Fibroblast of lung (primary cell): ENCODE measurements around the gene C5AR1. TPM values are rescaled to one million over a fixed set of nuclear protein-coding genes. Genes with fewer than 3 reads are reported as not detected.

ENCODE experiments used
- DNase-seq, 2 donors: peaks; one replicate each; pipeline versions ENCODE4 v3.0.0 to v3.0.0-alpha.2; 2010; ENCODE audit warnings: low read depth in 2 of 2
- H2AFZ ChIP-seq: 2 replicates; pipeline ENCODE4 v1.5.1; 2012; ENCODE audit warnings: low read length, control low read depth, inconsistent platforms
- H3K27ac ChIP-seq: 2 replicates; pipeline ENCODE4 v1.5.1; 2011; ENCODE audit warnings: low read length, control low read depth; ENCODE audit not compliant: insufficient read depth
- H3K27me3 ChIP-seq: 2 replicates; pipeline ENCODE4 v1.5.1; 2011; ENCODE audit warnings: mild to moderate bottlenecking, low read length; ENCODE audit not compliant: control insufficient read depth, insufficient read depth
- H3K36me3 ChIP-seq: 2 replicates; pipeline ENCODE4 v1.5.1; 2011; ENCODE audit warnings: low read length; ENCODE audit not compliant: control insufficient read depth, insufficient read depth
- H3K4me1 ChIP-seq: 2 replicates; pipeline ENCODE4 v1.5.1; 2011; ENCODE audit warnings: low read length; ENCODE audit not compliant: control insufficient read depth, insufficient read depth; ENCODE audit errors: extremely low read depth
- H3K4me2 ChIP-seq: 2 replicates; pipeline ENCODE4 v1.5.1; 2011; ENCODE audit warnings: low read length, control low read depth; ENCODE audit not compliant: insufficient read depth; ENCODE audit errors: extremely low read depth
- H3K4me3 ChIP-seq, 4 experiments: fragments of 200-600 bp in 1 of 4; sonication (generic) in 1 of 4; replicated peaks in 1 of 4; 2 replicates each; pipeline ENCODE4 v1.5.1; 2011 to 2016; ENCODE audit warnings: low read length in 4 of 4, low read depth in 3 of 4, mild to moderate bottlenecking in 3 of 4, control low read depth in 2 of 4, inconsistent platforms in 1 of 4, mixed read lengths in 1 of 4; ENCODE audit not compliant: insufficient read depth in 1 of 4; ENCODE audit errors: control extremely low read depth in 1 of 4
- H3K79me2 ChIP-seq: 2 replicates; pipeline ENCODE4 v1.5.1; 2012; ENCODE audit warnings: mild to moderate bottlenecking, low read length, inconsistent platforms; ENCODE audit not compliant: control insufficient read depth, insufficient read depth
- H3K9ac ChIP-seq: 2 replicates; pipeline ENCODE4 v1.5.1; 2011; ENCODE audit warnings: mild to moderate bottlenecking, low read length, control low read depth; ENCODE audit not compliant: insufficient read depth
- H3K9me3 ChIP-seq: 2 replicates; pipeline ENCODE4 v1.5.1; 2012; ENCODE audit warnings: low read depth, low read length; ENCODE audit not compliant: control insufficient read depth, insufficient read depth
- H4K20me1 ChIP-seq: 2 replicates; pipeline ENCODE4 v1.5.1; 2011; ENCODE audit warnings: low read length; ENCODE audit not compliant: control insufficient read depth, insufficient read depth; ENCODE audit errors: extremely low read depth
- CTCF ChIP-seq, 2 donors: IDR thresholded peaks in 1 of 2; conservative IDR thresholded peaks in 1 of 2; 1 replicate in 1 of 2; 2 replicates in 1 of 2; pipeline ENCODE4 v1.5.1; 2011 to 2012; ENCODE audit warnings: low read length in 2 of 2, control low read depth in 1 of 2, inconsistent platforms in 1 of 2, low read depth in 1 of 2, mild to moderate bottlenecking in 1 of 2
- EZH2 ChIP-seq: IDR thresholded peaks from 2 replicates; pipeline ENCODE4 v1.5.1; 2012; ENCODE audit warnings: low read length, control low read depth, mild to moderate bottlenecking; ENCODE audit errors: missing control alignments
- polyA plus RNA-seq, 2 donors: library from polyadenylated mRNA; depleted of rRNA in 1 of 2; stranded (reverse) in 1 of 2; unstranded in 1 of 2; fragments of >200 nt; gene quantifications; 2 replicates each; pipeline ENCODE4 v1.2.1, GENCODE V29; 2011 to 2012; ENCODE audit warnings: missing spikeins in 1 of 2
- total RNA-seq: library from RNA; depleted of rRNA; stranded (reverse); fragments of >200 nt; gene quantifications from 2 replicates; pipeline ENCODE4 v1.2.1, GENCODE V29; 2014

Gene C5AR1
- total and polyA plus RNA-seq, 2 donors (not counting 1 experiment from before 2014, with no cell fraction given) = 0.33 to 0.81 TPM

GRCh38 chr19:47371261-47371660 is 61.6 kb downstream of the C5AR1 start:
- Histone ChIP-seq H3K9me3 (no peaks in the 10 kb centered on the region), H3K4me1 (peaks cover 9% of the 10 kb centered on the region), H3K4me2 (no peak overlapping the region), H2AFZ (no peak overlapping the region), H3K79me2 (no peaks in the 10 kb centered on the region), H3K27ac (no peak overlapping the region), H3K36me3 (peaks cover 23% of the 10 kb centered on the region), H4K20me1 (no peaks in the 10 kb centered on the region), H3K4me3 (no peak overlapping the region), H3K27me3 (no peaks in the 10 kb centered on the region), H3K9ac (no peak overlapping the region)
- no peak for DNase-seq
- no peak for TF ChIP-seq EZH2
- TF ChIP-seq CTCF (conservative IDR thresholded peaks at IDR 0.05 in 1 of 2, IDR thresholded peaks at IDR 0.05 in 1 of 2; ENCODE audit: low read depth in 1 of 2, low read length in 2 of 2) = no peak

Other genes with a start within 250 kb of the C5AR1 start
- 9.0 and 13.5 TPM in 2 replicates for gene ZC3H4, start 196.1 kb upstream of the C5AR1 start, total RNA-seq
- gene ZC3H4, start 196.1 kb upstream of the C5AR1 start, polyA plus RNA-seq = 8.4 and 13.1 TPM in 2 replicates
- gene SAE1, start 179.0 kb upstream of the C5AR1 start, total RNA-seq = 80.9 and 97.9 TPM in 2 replicates
- gene SAE1, start 179.0 kb upstream of the C5AR1 start, polyA plus RNA-seq = 152 and 218 TPM in 2 replicates
- 37.7 and 38.3 TPM in 2 replicates for gene BBC3, start 78.7 kb upstream of the C5AR1 start, total RNA-seq
- gene BBC3, start 78.7 kb upstream of the C5AR1 start, polyA plus RNA-seq = 1.4 and 2.4 TPM in 2 replicates
- gene CCDC9, start 53.3 kb upstream of the C5AR1 start, total RNA-seq = 8.0 and 8.1 TPM in 2 replicates
- 5.4 and 7.2 TPM in 2 replicates for gene CCDC9, start 53.3 kb upstream of the C5AR1 start, polyA plus RNA-seq
- gene INAFM1, start 35.0 kb upstream of the C5AR1 start, total RNA-seq = 1.8 and 3.6 TPM in 2 replicates
- 1.9 and 2.0 TPM in 2 replicates for gene INAFM1, start 35.0 kb upstream of the C5AR1 start, polyA plus RNA-seq
- under 0.01 TPM in 1 of 2 replicates, not detected in the other for gene C5AR2, start 22.3 kb downstream of the C5AR1 start, total RNA-seq
- gene C5AR2, start 22.3 kb downstream of the C5AR1 start, polyA plus RNA-seq = 0.02 and 0.08 TPM in 2 replicates
- gene DHX34, start 39.5 kb downstream of the C5AR1 start, total RNA-seq = 7.2 and 8.3 TPM in 2 replicates
- 2.6 and 5.6 TPM in 2 replicates for gene DHX34, start 39.5 kb downstream of the C5AR1 start, polyA plus RNA-seq
- gene MEIS3, start 109.7 kb downstream of the C5AR1 start, total RNA-seq = 40.3 and 57.8 TPM in 2 replicates
- 18.5 and 30.5 TPM in 2 replicates for gene MEIS3, start 109.7 kb downstream of the C5AR1 start, polyA plus RNA-seq
- gene SLC8A2, start 162.0 kb downstream of the C5AR1 start, total RNA-seq = under 0.01 TPM in 1 of 2 replicates, not detected in the other
- not detected in 2 replicates for gene SLC8A2, start 162.0 kb downstream of the C5AR1 start, polyA plus RNA-seq
- 6.2 and 6.9 TPM in 2 replicates for gene KPTN, start 174.4 kb downstream of the C5AR1 start, total RNA-seq
- gene KPTN, start 174.4 kb downstream of the C5AR1 start, polyA plus RNA-seq = 4.9 and 5.3 TPM in 2 replicates
- gene NAPA, start 205.2 kb downstream of the C5AR1 start, total RNA-seq = 48.3 and 76.8 TPM in 2 replicates
- 118 and 128 TPM in 2 replicates for gene NAPA, start 205.2 kb downstream of the C5AR1 start, polyA plus RNA-seq